ENCODE results near the gene EPN2. TPM values are rescaled to one million over a fixed set of nuclear protein-coding genes. Genes with fewer than 3 reads are reported as not detected.

EPN2 gene
- polyA plus RNA-seq, 1 of the 3 experiments (the other 2 are of a cell fraction), result 38.9 TPM

GRCh38 chr17:19384723-19385391, 147.7 kb downstream of the EPN2 start (continued):
- TF ChIP-seq MAX (IDR thresholded peaks at IDR 0.05; ENCODE audit: low read depth) (peak; percentile 38; the same call in 1 of the 2 replicates), RCOR1 (IDR thresholded peaks at IDR 0.05; ENCODE audit: low read length) (peak; percentile 79), TEAD4 (IDR thresholded peaks at IDR 0.05; ENCODE audit: borderline replicate concordance, insufficient read depth) (no peak), SIN3A (IDR thresholded peaks at IDR 0.05; ENCODE audit: borderline replicate concordance, low read depth, low read length) (no peak), RXRA (IDR thresholded peaks at IDR 0.05; ENCODE audit: borderline replicate concordance, low read depth) (no peak), FOXM1 (IDR thresholded peaks at IDR 0.05; ENCODE audit: low read depth) (no peak), RAD21 (IDR thresholded peaks at IDR 0.05; ENCODE audit: low read length) (0 out of 2 replicates have a peak, but pooled peaks have one; percentile 4), JUND (IDR thresholded peaks at IDR 0.05) (no peak), SMC3 (IDR thresholded peaks at IDR 0.05; ENCODE audit: low read depth, low read length) (no peak), FOSL2 (IDR thresholded peaks at IDR 0.05; ENCODE audit: borderline replicate concordance, low read depth) (no peak), NFIC (IDR thresholded peaks at IDR 0.05; ENCODE audit: borderline replicate concordance) (peak; percentile 82), EZH2phosphoT487 (IDR thresholded peaks at IDR 0.05; ENCODE audit: borderline replicate concordance, low read depth) (no peak), TAF1 (IDR thresholded peaks at IDR 0.05; ENCODE audit: borderline replicate concordance, low read depth, low read length) (no peak), MXI1 (IDR thresholded peaks at IDR 0.05; ENCODE audit: low read depth, low read length) (peak; percentile 73; the same call in 1 of the 2 replicates), USF2 (IDR thresholded peaks at IDR 0.05; ENCODE audit: borderline replicate concordance, low read depth, low read length) (no peak), TCF12 (IDR thresholded peaks at IDR 0.05) (peak; percentile 82), MEF2A (IDR thresholded peaks at IDR 0.05; ENCODE audit: borderline replicate concordance, low read depth) (no peak), ELF1 (IDR thresholded peaks at IDR 0.05) (no peak), YY1 (IDR thresholded peaks at IDR 0.05; ENCODE audit: low read depth) (no peak)
- TF ChIP-seq, protein P1, sequence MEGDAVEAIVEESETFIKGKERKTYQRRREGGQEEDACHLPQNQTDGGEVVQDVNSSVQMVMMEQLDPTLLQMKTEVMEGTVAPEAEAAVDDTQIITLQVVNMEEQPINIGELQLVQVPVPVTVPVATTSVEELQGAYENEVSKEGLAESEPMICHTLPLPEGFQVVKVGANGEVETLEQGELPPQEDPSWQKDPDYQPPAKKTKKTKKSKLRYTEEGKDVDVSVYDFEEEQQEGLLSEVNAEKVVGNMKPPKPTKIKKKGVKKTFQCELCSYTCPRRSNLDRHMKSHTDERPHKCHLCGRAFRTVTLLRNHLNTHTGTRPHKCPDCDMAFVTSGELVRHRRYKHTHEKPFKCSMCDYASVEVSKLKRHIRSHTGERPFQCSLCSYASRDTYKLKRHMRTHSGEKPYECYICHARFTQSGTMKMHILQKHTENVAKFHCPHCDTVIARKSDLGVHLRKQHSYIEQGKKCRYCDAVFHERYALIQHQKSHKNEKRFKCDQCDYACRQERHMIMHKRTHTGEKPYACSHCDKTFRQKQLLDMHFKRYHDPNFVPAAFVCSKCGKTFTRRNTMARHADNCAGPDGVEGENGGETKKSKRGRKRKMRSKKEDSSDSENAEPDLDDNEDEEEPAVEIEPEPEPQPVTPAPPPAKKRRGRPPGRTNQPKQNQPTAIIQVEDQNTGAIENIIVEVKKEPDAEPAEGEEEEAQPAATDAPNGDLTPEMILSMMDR (IDR thresholded peaks at IDR 0.05), result no peak
- TF ChIP-seq, protein P2, sequence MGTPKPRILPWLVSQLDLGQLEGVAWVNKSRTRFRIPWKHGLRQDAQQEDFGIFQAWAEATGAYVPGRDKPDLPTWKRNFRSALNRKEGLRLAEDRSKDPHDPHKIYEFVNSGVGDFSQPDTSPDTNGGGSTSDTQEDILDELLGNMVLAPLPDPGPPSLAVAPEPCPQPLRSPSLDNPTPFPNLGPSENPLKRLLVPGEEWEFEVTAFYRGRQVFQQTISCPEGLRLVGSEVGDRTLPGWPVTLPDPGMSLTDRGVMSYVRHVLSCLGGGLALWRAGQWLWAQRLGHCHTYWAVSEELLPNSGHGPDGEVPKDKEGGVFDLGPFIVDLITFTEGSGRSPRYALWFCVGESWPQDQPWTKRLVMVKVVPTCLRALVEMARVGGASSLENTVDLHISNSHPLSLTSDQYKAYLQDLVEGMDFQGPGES (IDR thresholded peaks at IDR 0.05; ENCODE audit: low read depth, low read length), result no peak

Data from SK-N-SH (cell line).